Measurements from ENCODE around the gene REST. TPM values are rescaled to one million over a fixed set of nuclear protein-coding genes. Genes with fewer than 3 reads are reported as not detected.

The REST gene
- total RNA-seq, 1 experiment from 2014 or later: 98.1 TPM

DNA sequence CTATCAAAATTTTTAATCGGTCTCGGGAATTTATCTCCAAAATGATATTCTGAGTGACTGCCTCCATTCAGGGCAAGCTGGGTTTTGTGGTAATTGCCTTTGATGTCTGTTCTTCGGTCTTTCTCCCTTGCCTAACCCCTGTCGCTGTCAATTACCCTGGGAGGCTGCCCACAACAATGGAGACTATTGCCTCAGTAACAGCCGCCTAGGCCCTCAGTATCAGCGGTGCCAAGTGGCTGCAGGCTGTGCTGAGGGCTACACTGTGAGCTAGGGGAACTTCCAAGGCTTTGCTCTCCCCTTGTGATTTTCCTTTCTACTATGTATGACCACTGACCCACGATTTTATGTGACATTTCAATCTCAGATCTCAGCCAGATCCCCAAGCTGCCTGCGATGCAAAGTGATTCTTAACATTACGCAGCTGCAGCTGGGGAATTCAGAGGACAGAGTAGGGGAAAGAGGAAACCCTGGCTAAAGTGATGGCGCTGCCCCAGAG, 36.3 kb upstream of the REST start:
- no peaks in the 10 kb centered on the region for H3K9me3 ChIP-seq (ENCODE audit: control insufficient read depth, low read depth, low read length)
- no peak overlapping the region for H2BK5ac ChIP-seq (ENCODE audit: insufficient read length, low read length)
- H3K27me3 Mint-ChIP-seq (ENCODE audit: low read depth): no peaks in the 10 kb centered on the region
- H3K36me3 Mint-ChIP-seq (ENCODE audit: insufficient read depth in 1 of 3, low read depth in 3 of 3): no peaks in the 10 kb centered on the region
- H3K79me1 ChIP-seq (ENCODE audit: insufficient read depth, low read depth, low read length, poor library complexity, severe bottlenecking): no peaks in the 10 kb centered on the region
- H3K23ac ChIP-seq (ENCODE audit: insufficient read length, low read depth, low read length): no peak overlapping the region
- peaks cover 25 to 30% of the 10 kb centered on the region in 2 experiments for H3K4me1 Mint-ChIP-seq
- peak overlapping the region; percentile 45; the same call in 1 of the 2 replicates for H3K14ac ChIP-seq (ENCODE audit: insufficient read depth, low read length)
- H3K27ac ChIP-seq (ENCODE audit: insufficient read length, low read depth, low read length): no peak overlapping the region
- no CpG with 5 or more reads among the region's 10 CpGs for WGBS (ENCODE audit: extremely low coverage, insufficient read length, low lambda C conversion rate)
- no peak overlapping the region for H2AK5ac ChIP-seq (ENCODE audit: insufficient read length, low read length)
- H2BK15ac ChIP-seq (ENCODE audit: low read depth, low read length): no peak overlapping the region
- no peak overlapping the region for H3K56ac ChIP-seq (ENCODE audit: insufficient read length, low read depth, low read length)
- no peak overlapping the region for H3K9ac ChIP-seq (ENCODE audit: extremely low read depth, insufficient read length, low read length)
- H3T11ph ChIP-seq (ENCODE audit: low read length): no peak overlapping the region
- DNase-seq: peak; percentile 67
- H3K27ac Mint-ChIP-seq: peak overlapping the region in 2 of 3 experiments; percentile 7 to 40; a peak in 2 of 7 replicates
- no peak overlapping the region for H3K18ac ChIP-seq (ENCODE audit: insufficient read length, low read depth, low read length)
- no peaks in the 10 kb centered on the region for H4K20me1 ChIP-seq (ENCODE audit: control insufficient read depth, insufficient read depth, insufficient read length)
- H3K79me2 ChIP-seq (ENCODE audit: insufficient read depth, low read length): no peaks in the 10 kb centered on the region
- peaks cover 2% of the 10 kb centered on the region; the same call in 1 of the 2 replicates for H3K4me1 ChIP-seq (ENCODE audit: insufficient read depth, low read length)
- H2BK20ac ChIP-seq (ENCODE audit: low read depth, low read length, poor library complexity, severe bottlenecking): no peak overlapping the region
- H3K4ac ChIP-seq (ENCODE audit: low read depth, low read length): no peak overlapping the region
- TF ChIP-seq, protein P1, sequence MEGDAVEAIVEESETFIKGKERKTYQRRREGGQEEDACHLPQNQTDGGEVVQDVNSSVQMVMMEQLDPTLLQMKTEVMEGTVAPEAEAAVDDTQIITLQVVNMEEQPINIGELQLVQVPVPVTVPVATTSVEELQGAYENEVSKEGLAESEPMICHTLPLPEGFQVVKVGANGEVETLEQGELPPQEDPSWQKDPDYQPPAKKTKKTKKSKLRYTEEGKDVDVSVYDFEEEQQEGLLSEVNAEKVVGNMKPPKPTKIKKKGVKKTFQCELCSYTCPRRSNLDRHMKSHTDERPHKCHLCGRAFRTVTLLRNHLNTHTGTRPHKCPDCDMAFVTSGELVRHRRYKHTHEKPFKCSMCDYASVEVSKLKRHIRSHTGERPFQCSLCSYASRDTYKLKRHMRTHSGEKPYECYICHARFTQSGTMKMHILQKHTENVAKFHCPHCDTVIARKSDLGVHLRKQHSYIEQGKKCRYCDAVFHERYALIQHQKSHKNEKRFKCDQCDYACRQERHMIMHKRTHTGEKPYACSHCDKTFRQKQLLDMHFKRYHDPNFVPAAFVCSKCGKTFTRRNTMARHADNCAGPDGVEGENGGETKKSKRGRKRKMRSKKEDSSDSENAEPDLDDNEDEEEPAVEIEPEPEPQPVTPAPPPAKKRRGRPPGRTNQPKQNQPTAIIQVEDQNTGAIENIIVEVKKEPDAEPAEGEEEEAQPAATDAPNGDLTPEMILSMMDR (conservative IDR thresholded peaks at IDR 0.05): no peak
- H4K91ac ChIP-seq (ENCODE audit: insufficient read length, low read depth, low read length): no peak overlapping the region
- H3K9me3 Mint-ChIP-seq: no peaks in the 10 kb centered on the region
- no peaks in the 10 kb centered on the region for H3K27me3 ChIP-seq (ENCODE audit: insufficient read depth, low read length)
- H3K23me2 ChIP-seq (ENCODE audit: insufficient read length, low read depth, low read length, poor library complexity, severe bottlenecking): no peaks in the 10 kb centered on the region
- H4K5ac ChIP-seq (ENCODE audit: insufficient read length, low read depth, low read length): no peak overlapping the region
- H2BK12ac ChIP-seq (ENCODE audit: insufficient read length, low read depth, low read length): no peak overlapping the region
- peak overlapping the region in 1 of 2 experiments; percentile 15; a peak in 1 of 5 replicates for H3K4me3 Mint-ChIP-seq
- H2BK120ac ChIP-seq (ENCODE audit: low read depth, low read length, poor library complexity, severe bottlenecking): no peak overlapping the region
- no peak overlapping the region for H4K8ac ChIP-seq (replicated peaks; ENCODE audit: insufficient read length, low read depth, low read length)
- H3K4me2 ChIP-seq (ENCODE audit: insufficient read depth, insufficient read length, low read length): no peak overlapping the region
- peak overlapping the region; percentile 81 for H2AFZ ChIP-seq (ENCODE audit: low read length)

All from H9 (cell line).